ENCODE data around the gene STON1.
"Not testable (repeated sequence)": the region's sequence is repeated elsewhere in the genome, so short reads cannot be mapped to it uniquely, and the experiment has no call there.

Gene STON1

DNA sequence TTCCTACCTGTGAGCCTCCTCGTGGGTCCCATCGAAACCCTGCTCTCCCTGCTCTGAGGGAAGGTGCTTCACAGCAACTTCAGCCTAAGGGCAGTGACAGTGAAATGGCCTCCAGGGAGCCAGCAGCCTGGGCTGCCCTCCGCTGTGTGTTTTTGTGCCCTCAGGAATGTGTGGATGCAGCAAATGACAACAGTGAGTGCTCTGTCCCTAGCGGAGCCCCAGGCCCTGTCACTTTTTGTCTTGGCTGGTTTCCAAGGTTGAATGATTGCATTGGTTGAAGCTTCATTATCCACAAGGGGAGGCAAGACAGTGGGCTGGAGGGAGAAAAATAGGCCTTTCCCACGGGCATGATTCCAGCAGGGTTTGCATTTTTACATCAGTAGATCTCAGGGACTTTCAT, 42.9 kb downstream of the STON1 start:
- no peak for DNase-seq (ENCODE audit: low read depth in 1 of 2, low spot score in 1 of 2)

DNA sequence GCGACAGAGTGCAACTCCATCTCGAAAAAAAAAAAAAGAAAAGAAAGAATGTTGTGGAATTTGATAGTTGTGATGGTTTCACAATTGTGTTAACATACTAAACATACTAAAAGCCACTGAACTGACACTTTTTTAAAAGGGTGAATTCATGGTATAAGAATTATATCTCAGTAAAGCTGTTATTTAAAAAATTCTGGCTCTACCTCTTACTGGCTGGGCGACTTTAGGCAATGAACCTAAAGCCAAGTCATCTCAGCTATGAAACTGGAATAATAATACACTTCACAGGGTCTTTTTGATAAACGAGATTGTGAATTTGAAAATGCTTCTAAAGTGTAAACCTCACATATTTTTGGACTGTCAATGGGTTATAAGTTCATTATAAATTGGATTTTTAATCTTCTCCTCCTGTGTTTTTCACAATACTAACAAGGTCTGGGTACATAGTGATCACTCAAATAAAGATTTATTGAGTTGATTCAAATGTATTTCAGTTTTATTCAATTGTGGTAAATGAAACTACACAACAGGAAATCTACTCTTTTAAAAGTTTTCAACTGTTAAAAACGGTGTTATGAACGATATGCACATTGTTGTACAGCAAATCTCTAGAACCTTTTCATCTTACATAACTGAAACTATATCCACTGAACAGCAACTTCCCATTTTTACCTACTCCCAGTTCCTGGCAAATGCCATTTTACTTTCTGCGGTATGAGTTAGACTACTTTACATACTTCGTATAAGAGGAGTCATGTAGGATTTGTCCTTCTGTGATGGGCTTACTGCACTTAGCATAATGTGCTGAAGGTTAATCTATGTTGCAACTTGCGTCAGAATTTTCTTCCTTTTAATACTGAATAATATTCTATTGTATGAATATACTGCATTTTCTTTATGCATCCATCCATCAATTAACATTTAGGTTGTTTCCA, 44.7 kb downstream of the STON1 start:
- DNase-seq (ENCODE audit: low read depth in 1 of 2, low spot score in 1 of 2): no peak

DNA sequence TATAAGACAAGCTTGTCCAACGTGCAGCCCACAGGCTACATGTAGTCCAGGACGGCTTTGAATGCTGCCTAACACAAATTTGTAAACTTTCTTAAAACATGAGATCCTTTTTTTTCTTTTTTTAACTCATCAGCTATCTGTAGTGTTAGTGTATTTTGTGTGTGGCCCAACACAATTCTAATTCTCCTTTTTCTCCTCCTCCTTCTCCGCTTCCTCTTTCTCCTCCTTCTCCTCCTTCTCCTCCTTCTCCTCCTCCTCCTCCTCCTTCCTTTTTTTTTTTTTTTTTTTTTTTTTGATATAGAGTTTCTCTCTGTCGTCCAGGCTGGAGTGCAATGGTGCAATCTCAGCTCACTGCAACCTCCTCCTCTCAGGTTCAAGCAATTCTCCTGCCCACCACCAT, 48.4 kb downstream of the STON1 start:
- no peak for DNase-seq (ENCODE audit: low read depth in 1 of 2, low spot score in 1 of 2)

DNA sequence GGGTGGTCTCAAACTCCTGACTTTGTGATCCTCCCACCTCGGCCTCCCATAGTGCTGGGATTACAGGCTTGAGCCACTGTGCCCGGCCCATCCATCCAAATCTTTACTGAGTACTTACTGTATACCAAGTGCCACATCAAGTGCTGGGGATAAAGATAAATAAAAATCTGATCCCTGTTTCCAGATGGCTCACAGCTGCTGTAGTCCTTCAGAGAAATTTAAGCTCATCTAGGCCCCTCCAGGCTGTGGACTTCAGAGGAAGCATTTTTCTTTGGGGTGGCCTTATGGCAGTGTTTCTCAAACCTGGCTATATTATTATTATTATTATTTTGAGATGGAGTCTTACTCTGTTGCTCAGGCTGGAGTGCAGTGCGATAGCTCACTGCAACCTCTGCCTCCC, 54.0 kb downstream of the STON1 start:
- no peak for DNase-seq (ENCODE audit: low read depth in 1 of 2, low spot score in 1 of 2)

DNA sequence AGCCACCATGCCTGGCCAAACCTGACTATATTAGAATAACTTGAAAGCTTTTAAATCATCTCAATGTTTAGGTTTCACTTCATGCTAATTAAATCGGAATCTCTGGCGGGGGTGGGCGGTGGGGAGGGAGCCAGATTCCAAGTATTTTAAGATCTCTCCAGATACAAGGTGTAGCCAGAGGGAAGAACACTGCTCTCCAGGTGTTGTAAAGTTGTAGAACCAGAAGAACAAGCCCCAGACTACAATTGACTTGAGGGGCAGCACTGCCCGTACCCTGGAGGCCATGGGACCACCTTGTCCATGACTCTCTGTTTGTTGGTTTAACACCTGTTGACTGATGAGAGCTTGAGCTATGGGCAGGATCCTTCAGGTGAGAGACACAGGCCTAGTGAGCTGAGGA, 54.6 kb downstream of the STON1 start:
- DNase-seq (ENCODE audit: low read depth in 1 of 2, low spot score in 1 of 2): no peak

DNA sequence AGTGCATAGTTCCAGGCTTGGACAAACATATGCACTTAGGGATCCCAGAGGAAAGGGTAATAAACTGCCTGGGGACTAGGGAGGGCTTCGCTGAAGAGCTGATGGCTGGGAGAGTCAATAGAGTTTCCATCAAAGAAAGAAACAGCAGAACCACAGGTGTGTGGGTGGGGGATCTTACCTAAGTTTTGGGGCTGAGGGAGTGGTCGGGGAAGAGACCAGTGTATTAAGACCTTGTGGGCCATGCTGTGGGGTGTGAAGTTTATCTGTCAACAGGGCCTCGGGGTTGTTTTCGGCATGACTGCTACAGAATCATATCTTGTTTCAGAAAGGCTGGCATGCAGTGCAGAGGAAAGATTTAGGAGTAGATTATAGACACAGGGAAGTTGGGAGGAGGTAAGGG, 56.5 kb downstream of the STON1 start:
- no peak for DNase-seq (ENCODE audit: low read depth in 1 of 2, low spot score in 1 of 2)

DNA sequence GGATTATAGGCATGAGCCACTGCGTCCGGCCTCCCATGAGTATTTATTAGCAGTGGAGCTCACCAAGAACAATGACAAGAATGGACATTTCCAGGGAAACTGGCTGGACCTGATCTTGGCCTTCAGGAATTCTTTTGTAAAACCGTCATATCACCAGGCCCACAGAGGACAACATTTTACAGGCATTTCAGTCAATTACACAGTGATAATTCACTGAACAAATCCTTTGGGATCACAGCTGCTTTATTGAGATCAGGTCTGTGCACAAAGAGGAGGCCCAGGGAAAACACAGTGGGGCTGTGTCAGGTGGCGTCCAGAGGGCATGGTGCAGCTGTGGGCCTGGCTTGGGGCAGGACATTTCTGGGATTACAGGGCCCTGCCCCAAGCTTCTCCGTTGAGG, 57.6 kb downstream of the STON1 start:
- DNase-seq (ENCODE audit: low read depth in 1 of 2, low spot score in 1 of 2): no peak

DNA sequence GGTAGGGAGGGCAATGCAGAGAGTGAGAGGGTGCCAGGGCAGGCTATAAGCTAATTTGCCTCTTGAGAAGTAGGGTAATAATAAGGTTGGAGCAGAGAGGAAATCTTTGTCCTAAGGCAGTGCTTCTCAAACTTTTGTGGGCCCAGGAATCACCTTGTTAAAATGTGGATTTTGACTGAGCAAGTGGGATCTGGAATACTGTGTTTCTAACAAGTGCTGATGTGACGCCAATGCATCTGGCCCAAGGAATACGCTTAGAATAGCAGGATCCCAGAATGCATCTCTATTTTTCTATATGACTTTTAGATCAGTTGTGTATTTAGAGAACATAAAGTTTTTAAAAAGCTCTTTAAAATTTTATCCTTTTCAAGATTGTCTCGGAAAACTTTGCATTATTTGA, 58.0 kb downstream of the STON1 start:
- no peak for DNase-seq (ENCODE audit: low read depth in 1 of 2, low spot score in 1 of 2)

DNA sequence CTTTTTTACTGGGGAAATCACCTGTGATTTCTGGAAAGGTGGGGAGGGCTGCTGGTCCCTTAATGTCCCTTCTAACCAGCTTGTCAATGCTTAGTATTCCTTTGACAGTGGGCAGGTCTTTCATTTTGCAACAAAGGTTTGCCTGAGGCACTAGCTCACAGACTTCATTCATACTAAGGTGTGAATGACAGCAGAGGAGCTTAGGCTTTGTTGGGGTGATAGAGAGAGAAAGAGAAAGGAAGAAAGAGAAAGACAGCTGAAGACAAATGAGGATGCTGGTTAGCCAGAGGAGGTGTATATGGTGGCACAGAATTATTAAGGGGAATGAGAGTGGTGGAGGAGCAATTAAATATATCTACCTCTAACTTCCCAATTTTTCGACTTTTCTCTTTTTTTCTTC, 58.8 kb downstream of the STON1 start:
- no peak for DNase-seq (ENCODE audit: low read depth in 1 of 2, low spot score in 1 of 2)

DNA sequence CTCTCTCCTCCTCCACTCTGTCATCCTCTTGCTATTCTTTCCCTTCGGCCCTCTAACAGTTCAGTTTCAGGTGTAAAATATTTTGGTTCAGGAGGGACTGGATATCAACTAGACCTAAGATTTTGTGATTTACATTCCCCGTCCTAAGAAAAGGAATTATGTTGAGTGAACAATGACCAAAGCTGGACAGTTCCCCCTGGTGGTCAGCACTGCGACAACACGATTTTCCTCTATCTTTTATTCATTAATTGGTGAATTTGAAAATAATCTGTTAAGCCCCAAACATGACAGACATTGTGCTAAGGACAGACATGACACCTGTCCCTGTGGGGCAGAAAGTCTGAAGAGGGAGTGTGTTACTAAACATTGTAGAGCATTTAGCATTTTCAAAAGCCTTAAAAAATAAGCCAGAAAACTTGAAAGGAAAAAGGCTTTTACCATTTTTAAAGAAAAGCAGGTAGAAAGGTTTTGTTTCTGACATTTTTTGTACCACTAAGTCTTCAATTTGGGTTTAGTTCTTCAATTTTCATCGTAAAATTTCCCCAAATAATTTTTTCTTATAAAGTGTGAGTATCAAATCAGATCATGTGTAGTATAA, 59.3 kb downstream of the STON1 start:
- DNase-seq (ENCODE audit: low read depth in 1 of 2, low spot score in 1 of 2): no peak

DNA sequence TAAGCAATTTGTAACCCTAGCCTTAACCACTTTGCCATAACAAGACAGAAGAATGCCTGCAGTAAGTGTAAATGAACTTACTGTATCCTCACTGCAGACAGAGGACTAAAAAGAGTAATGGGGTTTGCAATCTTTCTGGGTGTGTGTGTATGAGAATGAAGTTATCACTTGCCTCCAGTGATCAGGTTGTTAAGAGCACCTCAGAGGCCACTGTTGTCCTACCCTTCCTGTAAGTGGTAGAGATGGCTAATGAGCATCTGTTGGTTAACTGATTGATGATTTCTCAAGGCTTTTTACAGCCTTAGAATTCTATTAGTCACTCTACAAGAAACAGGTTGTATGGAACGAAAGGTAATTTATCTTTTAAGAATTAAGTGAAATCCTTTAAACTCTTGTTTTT, 60.1 kb downstream of the STON1 start:
- DNase-seq (ENCODE audit: low read depth in 1 of 2, low spot score in 1 of 2): no peak

DNA sequence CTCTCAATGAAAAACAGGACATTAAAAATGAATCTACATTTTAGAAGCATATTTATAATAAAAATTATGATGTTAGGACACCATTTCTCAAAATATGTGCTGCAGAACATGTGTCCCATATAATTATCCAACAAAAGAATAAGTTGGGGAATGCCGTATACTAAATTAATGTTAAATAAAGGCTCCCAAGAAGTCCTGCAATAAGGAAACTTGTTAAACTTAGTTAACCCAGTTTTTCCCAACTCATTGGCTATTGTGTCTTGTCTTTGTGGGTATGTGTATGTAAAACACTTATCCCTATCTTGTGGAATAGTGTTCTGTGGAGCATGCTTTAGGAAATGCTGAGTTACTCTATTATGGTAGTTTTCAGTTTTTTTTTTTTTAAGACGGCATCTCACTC, 62.1 kb downstream of the STON1 start:
- no peak for DNase-seq (ENCODE audit: low read depth in 1 of 2, low spot score in 1 of 2)

DNA sequence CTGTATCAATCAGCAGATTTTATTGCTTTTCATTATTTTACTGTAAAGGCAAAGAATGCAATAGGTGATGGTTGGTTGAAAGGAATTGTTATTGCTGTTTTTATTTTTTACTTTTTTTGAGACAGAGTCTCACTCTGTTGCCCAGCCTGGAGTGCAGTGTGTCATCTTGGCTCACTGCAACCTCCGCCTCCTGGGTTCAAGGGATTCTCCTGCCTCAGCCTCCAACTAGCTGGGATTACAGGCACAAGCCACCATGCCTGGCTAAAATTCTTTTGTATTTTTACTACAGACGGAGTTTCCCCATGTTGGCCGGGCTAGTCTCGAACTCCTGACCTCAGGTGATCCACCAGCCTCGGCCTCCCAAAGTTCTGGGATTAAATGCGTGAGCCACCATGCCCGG, 66.8 kb downstream of the STON1 start:
- DNase-seq (ENCODE audit: low read depth in 1 of 2, low spot score in 1 of 2): not testable (repeated sequence)

DNA sequence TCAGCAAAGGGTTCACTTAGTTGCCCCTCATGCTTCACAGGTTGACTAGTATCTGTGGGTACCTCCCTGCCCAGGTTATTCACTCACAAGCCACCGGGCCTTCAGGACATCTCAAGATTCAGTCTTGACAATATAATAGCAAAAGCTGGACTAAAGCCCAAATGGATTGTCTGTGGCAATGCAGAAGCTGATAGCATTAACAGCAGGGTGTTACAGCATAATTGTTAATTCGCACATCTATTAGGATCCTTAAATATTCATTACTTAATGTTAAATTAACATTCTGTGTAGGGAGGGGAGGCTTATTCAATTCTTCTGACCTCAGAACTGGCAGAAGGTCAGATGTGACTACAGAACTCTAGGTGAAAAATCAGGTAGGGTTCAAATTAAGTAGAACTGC, 67.5 kb downstream of the STON1 start:
- DNase-seq (ENCODE audit: low read depth in 1 of 2, low spot score in 1 of 2): no peak

DNA sequence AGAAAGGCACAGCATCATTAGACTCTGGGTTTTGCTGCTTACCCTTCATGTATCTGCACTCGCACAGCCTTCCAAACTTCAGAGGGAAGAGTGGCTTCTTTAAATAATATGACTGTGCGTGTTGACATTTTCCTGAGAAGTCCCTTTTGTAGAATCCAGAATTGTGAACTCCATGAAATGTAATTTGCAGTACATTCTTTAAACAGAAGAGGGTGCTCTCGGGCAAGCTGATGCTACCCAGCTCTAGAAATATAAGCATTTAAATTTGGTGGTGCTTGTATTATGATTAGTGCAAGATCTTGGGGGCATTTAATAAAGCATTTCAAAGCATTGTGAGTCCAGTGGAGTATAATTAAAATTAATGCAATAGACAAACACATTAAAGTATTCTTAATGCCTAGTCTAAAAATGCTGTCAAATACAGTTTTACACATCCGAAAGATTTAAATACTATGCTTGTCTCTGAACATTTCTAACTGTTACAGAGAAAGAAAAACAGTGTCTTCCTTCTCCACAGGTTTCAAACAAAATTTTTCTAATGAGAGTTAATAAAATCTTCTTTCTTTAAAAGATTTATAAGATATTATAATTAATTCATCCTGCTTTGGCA, 70.4 kb downstream of the STON1 start:
- DNase-seq (ENCODE audit: low read depth in 1 of 2, low spot score in 1 of 2): no peak

DNA sequence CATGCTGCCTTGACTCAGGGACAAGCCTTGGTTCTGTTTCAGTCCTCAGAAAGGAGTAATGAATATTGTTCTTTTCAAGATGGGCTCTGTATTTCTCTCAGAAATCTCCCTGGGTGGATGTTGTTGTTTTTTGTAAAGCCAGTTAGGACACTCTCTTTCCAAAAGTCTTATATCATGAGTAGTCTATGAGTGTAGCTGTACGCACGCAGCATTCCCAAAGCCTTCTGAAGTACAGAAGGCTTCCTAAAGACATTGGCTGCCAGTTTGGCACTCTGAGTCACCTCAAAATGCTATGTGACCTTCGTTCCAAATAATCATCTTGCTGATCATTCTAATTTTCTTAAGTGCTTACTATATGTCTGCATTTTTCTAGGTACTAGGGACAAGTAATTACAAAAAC, 71.0 kb downstream of the STON1 start:
- no peak for DNase-seq (ENCODE audit: low read depth in 1 of 2, low spot score in 1 of 2)

DNA sequence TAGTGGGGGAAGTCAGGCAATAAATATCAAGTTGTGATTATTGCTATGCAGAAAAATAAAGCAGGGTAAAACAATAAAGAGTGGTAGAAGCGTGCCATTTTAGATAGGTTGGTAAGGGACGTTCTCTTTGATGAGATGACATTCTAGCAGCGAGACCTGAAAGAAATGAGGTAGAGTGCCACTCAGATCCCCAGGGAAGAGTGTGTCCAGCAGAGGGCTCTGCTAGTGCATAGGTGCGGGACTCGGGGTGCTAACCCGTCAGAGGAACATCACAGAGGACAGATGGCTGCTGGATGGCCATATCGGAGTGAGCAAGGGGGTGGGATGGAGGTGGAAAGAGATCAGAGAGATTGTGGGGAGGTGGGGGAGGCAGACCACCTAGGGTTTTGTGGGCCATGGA, 71.4 kb downstream of the STON1 start:
- no peak for DNase-seq (ENCODE audit: low read depth in 1 of 2, low spot score in 1 of 2)

DNA sequence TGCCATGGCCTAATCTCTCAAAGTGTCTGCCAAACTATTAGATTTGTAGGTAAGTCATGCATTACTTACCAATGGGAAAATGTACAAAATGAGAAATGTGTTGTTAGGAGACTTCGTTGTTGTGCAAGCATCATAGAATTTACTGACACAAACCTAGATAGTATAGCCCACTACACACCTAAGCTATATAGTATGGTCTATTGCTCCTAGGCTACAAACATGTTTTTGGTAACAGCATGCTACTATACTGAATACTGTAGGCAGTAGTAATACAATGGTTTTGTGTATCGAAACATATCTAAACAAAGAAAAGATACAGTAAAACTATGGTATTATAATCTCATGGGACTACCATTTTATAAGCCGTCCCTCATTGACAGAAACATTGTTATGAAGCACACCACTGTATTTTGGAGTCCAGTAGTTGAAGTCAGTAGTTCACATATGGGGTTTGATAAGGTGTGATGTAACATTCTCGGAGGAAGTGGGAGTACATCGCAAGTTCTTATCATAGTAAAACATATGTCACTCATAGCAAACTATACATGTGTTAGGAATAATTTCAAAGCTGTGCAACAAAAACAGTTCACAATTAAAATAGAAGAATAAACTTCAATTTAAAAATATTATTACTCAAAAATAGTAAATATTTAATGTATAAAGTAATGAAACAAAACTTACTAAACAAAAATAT, 75.7 kb downstream of the STON1 start:
- DNase-seq (ENCODE audit: low read depth in 1 of 2, low spot score in 1 of 2): no peak

DNA sequence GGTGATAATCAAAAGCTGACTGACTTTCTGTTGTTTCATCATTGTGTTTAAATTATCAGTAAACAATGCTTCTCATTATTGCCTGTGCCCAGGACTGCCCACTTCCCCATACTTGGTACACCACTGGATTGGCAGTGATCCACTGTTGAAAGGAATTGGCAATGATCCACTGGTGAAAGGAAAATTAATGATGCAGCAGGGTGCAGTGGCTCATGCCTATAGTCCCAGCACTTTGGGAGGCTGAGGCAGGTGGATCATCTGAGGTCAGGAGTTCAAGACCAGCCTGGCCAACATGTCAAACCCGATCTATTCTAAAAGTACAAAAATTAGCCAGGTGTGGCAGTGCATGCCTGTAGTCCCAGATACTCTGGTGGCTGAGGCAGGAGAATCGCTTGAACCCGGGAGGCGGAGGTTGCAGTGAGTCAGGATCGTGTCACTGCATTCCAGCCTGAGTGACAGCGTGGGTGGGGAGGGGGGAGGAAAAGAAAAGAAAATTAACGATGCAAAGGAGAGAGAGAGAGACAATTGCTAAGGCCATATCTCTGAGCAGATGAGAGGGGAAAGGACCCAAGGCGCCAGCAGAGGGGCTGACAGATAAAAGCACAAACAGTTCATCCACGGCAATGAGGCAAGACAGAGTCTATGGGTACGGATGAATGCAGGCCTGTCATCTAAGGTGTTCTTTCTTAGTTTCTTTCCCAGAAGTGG, 77.5 kb downstream of the STON1 start:
- DNase-seq (ENCODE audit: low read depth in 1 of 2, low spot score in 1 of 2): no peak

DNA sequence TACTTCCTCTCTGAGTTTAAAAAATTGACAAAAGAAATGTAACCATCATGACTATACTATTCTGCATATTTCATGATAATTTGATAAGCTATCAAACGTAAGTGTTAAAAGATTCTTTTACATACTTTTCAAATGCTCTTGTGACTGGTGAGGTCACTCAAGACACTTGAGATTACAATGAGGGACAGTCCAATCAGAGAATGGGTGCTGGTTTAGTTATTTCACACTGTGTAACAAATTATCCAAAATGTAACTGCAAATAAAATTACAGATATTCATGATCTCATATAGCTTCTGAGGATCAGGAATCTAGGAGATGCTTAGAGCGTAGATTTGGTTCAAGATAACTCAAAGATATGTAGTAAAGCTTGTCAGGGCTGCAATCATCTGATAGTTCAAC, 83.3 kb downstream of the STON1 start:
- DNase-seq (ENCODE audit: low read depth in 1 of 2, low spot score in 1 of 2): no peak

DNA sequence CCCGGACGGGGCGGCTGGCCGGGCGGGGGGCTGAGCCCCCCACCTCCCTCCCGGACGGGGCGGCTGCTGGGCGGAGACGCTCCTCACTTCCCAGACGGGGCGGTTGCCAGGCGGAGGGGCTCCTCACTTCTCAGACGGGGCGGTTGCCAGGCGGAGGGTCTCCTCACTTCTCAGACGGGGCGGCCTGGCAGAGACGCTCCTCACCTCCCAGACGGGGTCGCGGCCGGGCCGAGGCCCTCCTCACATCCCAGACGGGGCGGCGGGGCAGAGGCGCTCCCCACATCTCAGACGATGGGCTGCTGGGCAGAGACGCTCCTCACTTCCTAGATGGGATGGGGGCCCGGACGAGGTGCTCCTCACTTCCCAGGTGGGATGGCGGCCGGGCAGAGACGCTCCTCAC, 84.6 kb downstream of the STON1 start:
- not testable (repeated sequence) for DNase-seq (ENCODE audit: low read depth in 1 of 2, low spot score in 1 of 2)

Data from activated T-helper 1 cell treated with anti-CD3 and anti-CD28 coated beads, Interleukin-2, amount 50 U/mL, for 16 hours (primary cell).